ENCODE results near the gene GREB1. TPM values are rescaled to one million over a fixed set of nuclear protein-coding genes. Genes with fewer than 3 reads are reported as not detected.

GREB1 gene
- total and polyA plus RNA-seq, 2 donors = 0.24 to 0.43 TPM

DNA sequence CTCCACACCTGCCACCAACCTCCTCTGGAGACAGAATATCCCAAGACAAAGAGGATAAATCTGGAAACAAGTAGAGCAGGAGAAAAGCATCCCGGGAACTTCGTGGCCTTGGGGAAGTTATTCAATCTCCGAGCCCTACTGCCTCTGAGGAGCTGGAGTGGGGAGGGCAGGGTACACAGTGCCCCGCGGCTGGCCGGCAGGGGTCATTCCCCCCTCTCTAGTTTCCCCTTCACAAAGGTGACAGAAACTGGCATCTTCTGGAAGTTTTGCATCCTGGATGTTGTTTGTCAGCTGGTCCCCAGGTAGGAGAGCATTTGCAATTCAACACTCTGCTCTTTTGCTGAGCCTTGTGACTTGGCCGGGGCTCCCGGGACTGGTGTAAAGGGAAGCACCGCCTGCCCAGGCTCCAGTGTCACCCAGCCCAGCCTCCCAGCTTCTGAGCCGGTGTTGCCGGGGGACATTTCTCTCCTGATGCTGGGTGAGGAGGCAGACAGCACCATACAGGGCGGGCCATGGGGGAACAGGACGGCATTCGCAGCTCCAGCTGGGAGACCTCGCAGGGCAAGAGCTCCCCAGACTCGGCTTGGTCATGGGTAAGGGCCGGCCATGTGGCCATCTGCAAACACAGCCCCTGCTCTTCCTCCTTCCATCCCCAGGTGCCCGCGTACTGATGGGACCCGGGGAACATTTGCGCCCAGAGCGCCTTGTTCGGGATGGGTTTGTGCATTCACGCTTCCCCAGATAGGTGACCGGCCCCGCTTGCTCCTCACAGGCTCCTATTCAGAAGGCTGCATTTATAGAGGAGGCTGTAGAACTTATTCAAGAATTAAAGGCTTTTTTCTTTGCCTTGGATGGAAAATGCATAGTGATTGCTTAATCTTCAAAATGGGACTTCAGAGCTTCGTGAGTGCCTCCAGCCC lies 143.6 kb downstream of the GREB1 start:
- Histone ChIP-seq H3K4me1 (ENCODE audit: control insufficient read depth in 2 of 2, insufficient read depth in 2 of 2, low read length in 2 of 2) (no peaks in the 10 kb centered on the region), H3K27me3 (ENCODE audit: control insufficient read depth in 2 of 2, insufficient read depth in 1 of 2, low read length in 1 of 2) (peaks cover 4 to 42% of the 10 kb centered on the region in 2 donors), H3K27ac (ENCODE audit: low read depth in 1 of 2, low read length in 1 of 2) (no peak overlapping the region), H3K9me3 (ENCODE audit: control insufficient read depth in 2 of 2, insufficient read depth in 1 of 2, low read length in 1 of 2) (no peaks in the 10 kb centered on the region), H3K4me3 (ENCODE audit: low read length in 2 of 2) (no peak overlapping the region), H3K36me3 (ENCODE audit: control insufficient read depth in 2 of 2, insufficient read depth in 2 of 2, low read length in 1 of 2) (no peaks in the 10 kb centered on the region)
- no peak for DNase-seq (ENCODE audit: low read depth in 6 of 9, low spot score in 9 of 9)
- 49% methylated on average over 27 of the region's 27 CpGs for WGBS

DNA sequence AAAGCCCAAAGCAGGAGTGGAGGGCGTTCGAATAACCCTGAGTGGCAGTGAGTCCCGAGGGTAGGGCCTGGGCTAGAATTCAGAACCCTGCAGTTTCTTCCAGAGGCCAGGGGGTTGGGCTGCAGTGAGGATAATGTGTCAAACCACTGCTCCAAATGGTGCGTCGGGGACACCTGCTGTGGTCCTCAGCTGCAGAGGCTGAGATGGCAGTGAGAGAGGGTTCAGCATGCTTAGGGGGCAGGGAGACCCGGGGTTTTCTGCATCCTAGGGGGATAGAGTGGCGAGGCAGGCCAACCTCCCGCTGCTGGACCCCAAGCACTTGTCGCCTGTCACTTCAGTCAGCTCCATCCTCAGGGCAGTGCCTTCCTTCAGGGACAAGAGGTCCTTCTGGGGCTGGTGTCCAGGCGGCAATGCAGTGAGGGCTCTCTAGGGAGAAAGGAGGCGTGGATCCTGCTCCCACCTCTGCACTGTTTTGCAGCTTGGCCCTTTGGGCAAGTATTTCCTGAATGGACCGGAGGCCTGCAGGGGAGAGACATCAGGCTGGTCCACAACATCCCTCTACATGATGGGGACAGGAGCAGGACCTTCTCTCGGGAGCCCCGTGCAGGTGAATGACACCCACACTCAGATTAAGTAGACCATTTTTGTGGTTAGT lies 144.6 kb downstream of the GREB1 start:
- WGBS = 86% methylated on average over 14 of the region's 14 CpGs
- DNase-seq (ENCODE audit: low read depth in 6 of 9, low spot score in 9 of 9) = no peak
- Histone ChIP-seq H3K27me3 (ENCODE audit: control insufficient read depth in 2 of 2, insufficient read depth in 1 of 2, low read length in 1 of 2) (peaks cover 5 to 42% of the 10 kb centered on the region in 2 donors), H3K4me3 (ENCODE audit: low read length in 2 of 2) (no peak overlapping the region), H3K4me1 (ENCODE audit: control insufficient read depth in 2 of 2, insufficient read depth in 2 of 2, low read length in 2 of 2) (no peaks in the 10 kb centered on the region), H3K27ac (ENCODE audit: low read depth in 1 of 2, low read length in 1 of 2) (no peak overlapping the region), H3K9me3 (ENCODE audit: control insufficient read depth in 2 of 2, insufficient read depth in 1 of 2, low read length in 1 of 2) (no peaks in the 10 kb centered on the region), H3K36me3 (ENCODE audit: control insufficient read depth in 2 of 2, insufficient read depth in 2 of 2, low read length in 1 of 2) (no peaks in the 10 kb centered on the region)

DNA sequence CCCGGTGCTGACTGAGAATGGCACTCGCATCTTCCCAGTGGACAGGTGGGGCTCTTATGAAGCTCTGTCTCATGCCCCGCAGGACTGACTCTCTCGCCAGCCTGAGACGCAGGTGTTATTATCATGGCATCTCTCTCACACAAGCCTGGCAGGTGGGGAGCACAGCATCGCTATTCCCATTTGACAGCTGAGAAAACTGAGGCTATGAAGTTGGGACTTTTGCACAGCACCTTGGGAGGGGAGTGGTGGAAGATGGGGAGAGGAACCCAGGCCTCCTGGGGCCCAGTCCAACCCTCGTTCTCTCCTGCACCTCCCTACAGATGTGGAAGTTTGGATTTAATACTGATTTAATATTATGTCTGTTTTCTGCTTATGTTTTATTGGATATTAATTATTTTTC lies 145.2 kb downstream of the GREB1 start:
- Histone ChIP-seq H3K36me3 (ENCODE audit: control insufficient read depth in 2 of 2, insufficient read depth in 2 of 2, low read length in 1 of 2) (no peaks in the 10 kb centered on the region), H3K27me3 (ENCODE audit: control insufficient read depth in 2 of 2, insufficient read depth in 1 of 2, low read length in 1 of 2) (peaks cover 5 to 48% of the 10 kb centered on the region in 2 donors), H3K9me3 (ENCODE audit: control insufficient read depth in 2 of 2, insufficient read depth in 1 of 2, low read length in 1 of 2) (no peaks in the 10 kb centered on the region), H3K4me1 (ENCODE audit: control insufficient read depth in 2 of 2, insufficient read depth in 2 of 2, low read length in 2 of 2) (no peaks in the 10 kb centered on the region), H3K4me3 (ENCODE audit: low read length in 2 of 2) (no peak overlapping the region), H3K27ac (ENCODE audit: low read depth in 1 of 2, low read length in 1 of 2) (no peak overlapping the region)
- DNase-seq (ENCODE audit: low read depth in 6 of 9, low spot score in 9 of 9) = no peak
- 80% methylated on average over 7 of the region's 7 CpGs for WGBS

DNA sequence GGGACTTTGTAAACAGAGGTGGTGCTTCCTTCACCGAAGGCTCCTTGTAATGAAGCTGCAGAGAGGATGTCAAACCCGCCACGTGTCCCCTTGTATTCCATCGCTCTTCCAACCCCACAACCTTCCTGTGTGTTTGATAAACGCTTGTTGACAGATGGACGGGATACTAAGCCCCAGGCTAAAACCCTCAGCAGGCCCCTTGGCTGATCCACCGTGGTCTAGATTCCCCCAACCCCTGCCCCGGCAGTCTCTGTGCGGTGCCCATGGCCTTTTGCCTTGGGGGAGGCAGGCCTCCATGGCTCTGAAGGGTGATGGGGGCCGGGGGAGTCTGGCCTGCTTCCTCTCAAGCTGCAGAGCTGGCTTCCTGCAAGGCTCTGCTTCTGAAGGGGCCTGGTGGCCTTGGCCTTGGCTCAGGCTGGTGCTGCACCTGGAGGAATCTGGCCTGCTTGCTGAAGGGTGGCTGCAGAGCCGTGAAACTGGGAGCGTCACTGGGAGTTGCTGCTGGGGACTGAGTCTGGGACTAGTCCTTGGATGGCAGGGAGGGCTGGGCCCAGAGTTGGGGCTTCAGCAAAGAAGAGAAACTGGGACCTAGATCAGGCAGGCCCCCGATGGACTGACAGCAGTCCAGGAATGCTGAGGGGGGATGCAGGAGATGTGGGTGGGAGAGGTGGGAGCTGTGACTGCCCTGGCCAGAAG lies 145.8 kb downstream of the GREB1 start:
- H3K4me3 ChIP-seq (ENCODE audit: low read length in 2 of 2) = no peak overlapping the region
- 91% methylated on average over 13 of the region's 13 CpGs for WGBS
- no peak for DNase-seq (ENCODE audit: low read depth in 6 of 9, low spot score in 9 of 9)
- no peaks in the 10 kb centered on the region for H3K36me3 ChIP-seq (ENCODE audit: control insufficient read depth in 2 of 2, insufficient read depth in 2 of 2, low read length in 1 of 2)
- no peak overlapping the region for H3K27ac ChIP-seq (ENCODE audit: low read depth in 1 of 2, low read length in 1 of 2)
- no peaks in the 10 kb centered on the region for H3K4me1 ChIP-seq (ENCODE audit: control insufficient read depth in 2 of 2, insufficient read depth in 2 of 2, low read length in 2 of 2)
- peaks cover 5 to 46% of the 10 kb centered on the region in 2 donors for H3K27me3 ChIP-seq (ENCODE audit: control insufficient read depth in 2 of 2, insufficient read depth in 1 of 2, low read length in 1 of 2)
- no peaks in the 10 kb centered on the region for H3K9me3 ChIP-seq (ENCODE audit: control insufficient read depth in 2 of 2, insufficient read depth in 1 of 2, low read length in 1 of 2)

DNA sequence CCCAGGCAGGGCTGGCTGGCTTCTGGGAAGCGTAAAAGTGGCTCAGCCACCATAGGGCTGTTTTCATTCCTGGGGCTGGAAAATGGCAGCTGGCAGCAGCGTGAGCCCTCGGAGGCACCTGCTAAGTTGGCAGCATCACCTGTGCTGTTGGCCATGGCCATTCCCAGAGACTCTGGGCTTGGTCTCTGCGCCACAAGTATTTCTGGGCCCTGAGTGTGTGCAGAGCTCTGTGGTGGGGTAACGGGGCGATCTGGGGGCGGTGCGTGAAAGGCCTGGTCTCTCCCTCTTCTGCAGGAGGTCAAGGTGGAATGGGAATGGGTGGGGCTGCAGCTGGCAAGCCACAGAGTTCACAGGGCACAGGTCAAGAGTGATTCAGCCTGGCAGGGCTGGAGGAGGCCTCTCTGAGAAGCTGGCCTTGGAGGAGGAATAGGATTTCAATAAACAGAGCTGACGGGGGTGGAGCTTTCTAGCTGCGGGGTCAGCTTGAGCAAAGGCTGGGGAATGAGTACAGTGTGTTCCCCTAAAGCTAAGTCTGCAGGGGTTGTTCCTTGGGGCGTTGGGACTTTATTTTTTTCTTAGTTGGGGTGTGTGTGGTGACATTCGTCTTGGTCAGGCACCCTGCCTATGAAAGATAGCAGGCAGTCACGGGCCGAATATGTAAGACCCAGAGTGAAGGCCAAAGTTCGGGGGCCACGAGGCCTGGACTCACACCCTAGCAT lies 146.5 kb downstream of the GREB1 start:
- Histone ChIP-seq H3K4me3 (ENCODE audit: low read length in 2 of 2) (no peak overlapping the region), H3K27me3 (ENCODE audit: control insufficient read depth in 2 of 2, insufficient read depth in 1 of 2, low read length in 1 of 2) (peaks cover 5 to 48% of the 10 kb centered on the region in 2 donors), H3K9me3 (ENCODE audit: control insufficient read depth in 2 of 2, insufficient read depth in 1 of 2, low read length in 1 of 2) (no peaks in the 10 kb centered on the region), H3K4me1 (ENCODE audit: control insufficient read depth in 2 of 2, insufficient read depth in 2 of 2, low read length in 2 of 2) (no peaks in the 10 kb centered on the region), H3K36me3 (ENCODE audit: control insufficient read depth in 2 of 2, insufficient read depth in 2 of 2, low read length in 1 of 2) (no peaks in the 10 kb centered on the region), H3K27ac (ENCODE audit: low read depth in 1 of 2, low read length in 1 of 2) (no peak overlapping the region)
- WGBS = 95% methylated on average over 16 of the region's 16 CpGs
- no peak for DNase-seq (ENCODE audit: low read depth in 6 of 9, low spot score in 9 of 9)

DNA sequence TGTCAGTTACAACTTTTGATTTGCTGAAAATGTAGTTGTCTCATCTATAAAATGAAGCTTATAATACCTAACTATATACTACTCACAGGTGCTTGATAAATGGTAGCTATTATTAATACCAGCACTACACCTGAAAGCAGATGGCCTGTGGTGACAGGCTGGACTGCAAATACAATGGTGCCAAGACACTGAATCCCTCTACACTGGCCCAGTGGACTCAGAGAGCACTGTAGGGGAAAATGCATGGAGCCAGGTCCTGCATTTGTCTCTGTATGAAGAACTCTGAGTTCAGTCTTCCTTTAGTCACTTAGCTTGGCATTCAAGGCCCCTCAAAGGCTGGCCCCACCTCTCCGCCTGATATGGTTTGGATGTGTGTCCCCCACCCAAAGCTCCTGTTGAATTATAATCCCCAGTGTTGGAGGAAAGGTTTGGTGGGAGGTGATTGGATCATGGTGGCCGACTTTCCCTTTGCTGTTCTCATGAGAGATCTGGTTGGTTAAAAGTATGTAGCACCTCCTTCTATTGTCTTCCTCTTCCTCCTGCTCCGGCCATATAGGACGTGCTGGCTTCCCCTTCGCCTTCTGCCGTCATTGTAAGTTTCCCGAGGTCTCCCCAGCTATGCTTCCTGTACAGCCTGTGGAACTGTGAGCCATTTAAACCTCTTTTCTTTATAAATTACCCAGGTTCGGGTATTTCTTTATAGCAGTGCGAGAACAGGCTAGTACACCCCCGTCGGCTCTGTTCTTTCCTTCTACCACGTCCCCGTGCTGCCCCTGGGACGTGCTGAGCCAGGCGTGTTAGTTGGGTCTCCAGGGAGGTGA lies 147.3 kb downstream of the GREB1 start:
- 94% methylated on average over 15 of the region's 15 CpGs for WGBS

DNA sequence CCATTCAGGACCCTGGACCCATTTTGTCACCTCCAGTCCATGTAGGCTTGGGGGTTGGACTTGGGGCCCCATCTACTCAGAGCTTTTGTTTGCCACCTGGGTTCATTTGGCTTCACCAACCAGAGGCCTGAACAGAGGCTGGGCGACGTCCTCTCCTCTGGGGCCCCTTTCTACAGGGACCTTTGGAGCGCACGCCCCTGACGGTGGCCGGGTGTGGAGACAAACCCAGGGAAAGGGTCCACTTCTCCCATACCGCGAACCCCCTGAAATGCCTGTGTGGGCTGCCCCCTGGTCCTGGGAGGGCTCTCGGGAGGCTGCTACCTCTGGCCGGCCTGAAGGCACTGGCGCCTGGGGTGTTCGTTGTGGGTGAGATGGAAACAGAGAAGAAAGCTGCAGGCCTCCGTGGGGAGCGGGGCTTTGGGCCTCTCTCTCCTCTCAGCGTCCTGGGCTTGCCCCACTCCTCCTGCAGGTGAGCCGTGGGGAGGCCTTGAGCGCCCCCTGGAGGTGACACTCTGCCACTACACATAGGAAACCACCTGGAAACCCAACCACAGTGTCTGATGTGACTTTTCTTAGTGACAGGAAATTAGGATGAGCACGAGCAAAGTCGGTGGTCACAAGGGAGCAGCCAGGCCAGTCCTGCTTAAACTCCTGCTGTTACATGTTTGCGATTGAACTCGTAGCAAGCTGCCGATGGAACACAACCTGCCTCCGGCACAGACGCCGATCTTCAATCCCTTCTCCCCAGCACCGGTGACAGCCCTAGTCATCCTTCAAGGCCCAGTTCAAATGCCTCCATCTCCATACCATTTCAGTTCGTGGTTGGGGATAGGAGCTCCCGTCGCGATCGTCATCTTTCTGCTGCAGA lies 148.1 kb downstream of the GREB1 start:
- no peak overlapping the region for H3K27ac ChIP-seq (ENCODE audit: low read depth in 1 of 2, low read length in 1 of 2)
- peaks cover 5 to 37% of the 10 kb centered on the region in 2 donors for H3K27me3 ChIP-seq (ENCODE audit: control insufficient read depth in 2 of 2, insufficient read depth in 1 of 2, low read length in 1 of 2)
- no peak overlapping the region for H3K4me3 ChIP-seq (ENCODE audit: low read length in 2 of 2)
- peak in 5 of 9 donors; percentile 29 to 67 (median 44) for DNase-seq (ENCODE audit: low read depth in 6 of 9, low spot score in 9 of 9)
- H3K9me3 ChIP-seq (ENCODE audit: control insufficient read depth in 2 of 2, insufficient read depth in 1 of 2, low read length in 1 of 2) = no peaks in the 10 kb centered on the region
- H3K4me1 ChIP-seq (ENCODE audit: control insufficient read depth in 2 of 2, insufficient read depth in 2 of 2, low read length in 2 of 2) = no peaks in the 10 kb centered on the region
- no peaks in the 10 kb centered on the region for H3K36me3 ChIP-seq (ENCODE audit: control insufficient read depth in 2 of 2, insufficient read depth in 2 of 2, low read length in 1 of 2)
- 69% methylated on average over 31 of the region's 31 CpGs for WGBS

More for the DNA sequence above, 147.3 kb downstream of the GREB1 start:
- Histone ChIP-seq H3K27me3 (ENCODE audit: control insufficient read depth in 2 of 2, insufficient read depth in 1 of 2, low read length in 1 of 2) (peaks cover 5 to 45% of the 10 kb centered on the region in 2 donors), H3K9me3 (ENCODE audit: control insufficient read depth in 2 of 2, insufficient read depth in 1 of 2, low read length in 1 of 2) (no peaks in the 10 kb centered on the region), H3K36me3 (ENCODE audit: control insufficient read depth in 2 of 2, insufficient read depth in 2 of 2, low read length in 1 of 2) (no peaks in the 10 kb centered on the region), H3K4me1 (ENCODE audit: control insufficient read depth in 2 of 2, insufficient read depth in 2 of 2, low read length in 2 of 2) (no peaks in the 10 kb centered on the region), H3K27ac (ENCODE audit: low read depth in 1 of 2, low read length in 1 of 2) (no peak overlapping the region), H3K4me3 (ENCODE audit: low read length in 2 of 2) (no peak overlapping the region)
- DNase-seq (ENCODE audit: low read depth in 6 of 9, low spot score in 9 of 9) = no peak

Data from thymus (tissue), 11 donors.